Hepatocyte (in vitro differentiated cells): ENCODE data around the gene MPZL1. TPM values are rescaled to one million over a fixed set of nuclear protein-coding genes. Genes with fewer than 3 reads are reported as not detected.

Source experiments
- DNase-seq: peaks from one replicate; pipeline ENCODE4 v3.0.0-alpha.2; 2016; ENCODE audit warnings: low spot score
- H2AFZ ChIP-seq: fragments of 200-600 bp; sonication (generic); 2 replicates; pipeline ENCODE4 v1.6.0; 2016; ENCODE audit warnings: antibody characterized with exemption, mild to moderate bottlenecking
- H3K27ac ChIP-seq: fragments of 200-600 bp; sonication (generic); 2 replicates; pipeline ENCODE4 v1.5.1; 2016; ENCODE audit warnings: mild to moderate bottlenecking
- H3K27me3 ChIP-seq: fragments of 200-600 bp; sonication (generic); 2 replicates; pipeline ENCODE4 v1.6.1; 2016
- H3K36me3 ChIP-seq: fragments of 200-600 bp; sonication (generic); replicated peaks from 2 replicates; pipeline ENCODE4 v1.5.1; 2016; ENCODE audit warnings: low read depth; ENCODE audit not compliant: insufficient read depth
- H3K4me1 ChIP-seq: fragments of 200-600 bp; sonication (generic); 2 replicates; pipeline ENCODE4 v1.5.1; 2016; ENCODE audit warnings: mild to moderate bottlenecking, moderate library complexity; ENCODE audit not compliant: insufficient read depth
- H3K4me2 ChIP-seq: fragments of 200-600 bp; sonication (generic); 2 replicates; pipeline ENCODE4 v1.6.0; 2016
- H3K4me3 ChIP-seq: fragments of 200-600 bp; sonication (generic); 2 replicates; pipeline ENCODE4 v1.5.1; 2016; ENCODE audit warnings: mild to moderate bottlenecking
- H3K79me2 ChIP-seq: fragments of 200-600 bp; sonication (generic); 2 replicates; pipeline ENCODE4 v1.6.0; 2017; ENCODE audit warnings: mild to moderate bottlenecking
- H3K9me2 ChIP-seq: fragments of 200-600 bp; sonication (generic); replicated peaks from 2 replicates; pipeline ENCODE4 v1.6.0; 2017; ENCODE audit warnings: mild to moderate bottlenecking; ENCODE audit not compliant: insufficient read depth
- H3K9me3 ChIP-seq: fragments of 200-600 bp; sonication (generic); 2 replicates; pipeline ENCODE4 v1.5.1; 2016; ENCODE audit warnings: low read depth, mild to moderate bottlenecking
- H4K20me1 ChIP-seq: fragments of 200-600 bp; sonication (generic); 2 replicates; pipeline ENCODE4 v1.6.0; 2016; ENCODE audit warnings: mild to moderate bottlenecking; ENCODE audit not compliant: insufficient read depth, poor library complexity, severe bottlenecking
- EZH2 ChIP-seq: fragments of 200-600 bp; sonication (generic); IDR thresholded peaks from 2 replicates; pipeline ENCODE4 v1.6.1; 2016; ENCODE audit warnings: antibody characterized with exemption, mild to moderate bottlenecking, borderline replicate concordance
- EZH2phosphoT487 ChIP-seq: fragments of 200-600 bp; sonication (generic); IDR thresholded peaks from one replicate; pipeline ENCODE4 v1.6.1; 2018; ENCODE audit warnings: antibody characterized with exemption, mild to moderate bottlenecking, low read depth, moderate library complexity; ENCODE audit not compliant: unreplicated experiment, severe bottlenecking
- WGBS: methylation state at CpG from one replicate; pipeline ENCODE4 v1.1.6; 2016; ENCODE audit warnings: low lambda C conversion rate; ENCODE audit errors: missing lambda C conversion rate; 5-methylcytosine and 5-hydroxymethylcytosine counted together
- polyA plus RNA-seq: library from polyadenylated mRNA; unstranded; fragments of >200 nt; fragmentation: Nextera tagmentation; extraction: Ambion mirVana; gene quantifications from 2 replicates; pipeline ENCODE4 v1.2.1, GENCODE V29; 2016
- total RNA-seq: library from RNA; depleted of rRNA; stranded (reverse); fragments of >200 nt; gene quantifications from 2 replicates; pipeline ENCODE4 v1.2.3, GENCODE V29; 2014
- TF ChIP-seq, protein P1 (sequence below): fragments of 200-600 bp; sonication (generic); IDR thresholded peaks from 2 replicates; pipeline ENCODE4 v1.5.1; 2016; ENCODE audit warnings: antibody characterized with exemption, mild to moderate bottlenecking; ENCODE audit not compliant: poor library complexity

Gene MPZL1
- total and polyA plus RNA-seq, 2 experiments from 2014 or later, result 176 to 245 TPM

DNA sequence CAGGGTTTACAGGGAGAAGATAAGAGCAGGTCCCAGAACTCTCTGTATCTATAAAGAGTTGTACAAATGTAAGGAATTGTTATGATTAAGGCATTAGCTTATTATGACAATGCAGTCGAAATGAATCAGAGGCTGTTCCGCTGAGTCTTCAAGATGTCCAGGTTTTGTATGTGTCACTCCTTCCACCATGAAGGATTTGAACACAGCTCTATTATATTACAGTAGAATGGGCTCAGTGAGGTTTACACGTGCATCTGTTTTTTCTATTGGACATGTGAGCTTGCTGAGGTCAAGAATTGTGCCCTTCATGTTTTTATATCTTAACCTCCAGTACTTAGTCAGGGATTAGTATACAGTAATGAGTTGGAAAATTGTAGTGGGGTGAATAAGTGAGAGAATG is 86.3 kb downstream of the MPZL1 start:
- Histone ChIP-seq H3K36me3 (no peaks in the 10 kb centered on the region), H3K27ac (no peak overlapping the region), H2AFZ (no peak overlapping the region), H4K20me1 (no peaks in the 10 kb centered on the region), H3K9me2 (no peaks in the 10 kb centered on the region), H3K4me1 (peaks cover 14% of the 10 kb centered on the region), H3K9me3 (peaks cover 6% of the 10 kb centered on the region), H3K27me3 (no peaks in the 10 kb centered on the region), H3K4me3 (no peak overlapping the region), H3K4me2 (no peak overlapping the region), H3K79me2 (no peaks in the 10 kb centered on the region)
- DNase-seq, result no peak
- no peak for TF ChIP-seq EZH2phosphoT487
- TF ChIP-seq, protein P1, sequence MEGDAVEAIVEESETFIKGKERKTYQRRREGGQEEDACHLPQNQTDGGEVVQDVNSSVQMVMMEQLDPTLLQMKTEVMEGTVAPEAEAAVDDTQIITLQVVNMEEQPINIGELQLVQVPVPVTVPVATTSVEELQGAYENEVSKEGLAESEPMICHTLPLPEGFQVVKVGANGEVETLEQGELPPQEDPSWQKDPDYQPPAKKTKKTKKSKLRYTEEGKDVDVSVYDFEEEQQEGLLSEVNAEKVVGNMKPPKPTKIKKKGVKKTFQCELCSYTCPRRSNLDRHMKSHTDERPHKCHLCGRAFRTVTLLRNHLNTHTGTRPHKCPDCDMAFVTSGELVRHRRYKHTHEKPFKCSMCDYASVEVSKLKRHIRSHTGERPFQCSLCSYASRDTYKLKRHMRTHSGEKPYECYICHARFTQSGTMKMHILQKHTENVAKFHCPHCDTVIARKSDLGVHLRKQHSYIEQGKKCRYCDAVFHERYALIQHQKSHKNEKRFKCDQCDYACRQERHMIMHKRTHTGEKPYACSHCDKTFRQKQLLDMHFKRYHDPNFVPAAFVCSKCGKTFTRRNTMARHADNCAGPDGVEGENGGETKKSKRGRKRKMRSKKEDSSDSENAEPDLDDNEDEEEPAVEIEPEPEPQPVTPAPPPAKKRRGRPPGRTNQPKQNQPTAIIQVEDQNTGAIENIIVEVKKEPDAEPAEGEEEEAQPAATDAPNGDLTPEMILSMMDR, result no peak
- no peak for TF ChIP-seq EZH2
- WGBS, result 73% methylated on average over 3 of the region's 3 CpGs

DNA sequence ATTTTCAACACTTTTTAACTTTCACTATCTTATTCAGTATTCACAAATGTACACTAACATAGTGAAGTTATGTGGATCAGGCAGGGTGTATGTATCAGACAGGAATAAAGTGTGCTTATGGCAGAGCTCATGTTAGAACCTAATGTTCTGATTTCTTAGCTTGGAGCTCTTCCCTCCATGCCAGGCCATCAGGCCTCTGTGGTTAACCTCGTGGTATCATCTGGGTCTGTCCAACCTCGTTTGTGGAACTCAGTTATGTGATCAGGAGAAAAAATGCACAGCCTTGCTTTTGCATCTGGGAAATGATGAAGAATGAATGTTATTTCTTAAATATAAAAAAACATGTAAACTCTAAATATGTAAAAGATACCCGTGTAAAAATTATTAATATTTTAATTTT is 86.9 kb downstream of the MPZL1 start:
- H3K36me3 ChIP-seq, result no peaks in the 10 kb centered on the region
- TF ChIP-seq EZH2, result no peak
- no peak for TF ChIP-seq EZH2phosphoT487
- TF ChIP-seq, protein P1, result no peak
- no peak overlapping the region for H3K4me2 ChIP-seq
- no peaks in the 10 kb centered on the region for H4K20me1 ChIP-seq
- DNase-seq, result no peak
- H3K27me3 ChIP-seq, result no peaks in the 10 kb centered on the region
- H3K27ac ChIP-seq, result no peak overlapping the region
- no peaks in the 10 kb centered on the region for H3K9me2 ChIP-seq
- 80% methylated on average over 3 of the region's 3 CpGs for WGBS
- H3K79me2 ChIP-seq, result no peaks in the 10 kb centered on the region
- no peak overlapping the region for H2AFZ ChIP-seq
- peaks cover 6% of the 10 kb centered on the region for H3K9me3 ChIP-seq
- H3K4me1 ChIP-seq, result peaks cover 14% of the 10 kb centered on the region
- H3K4me3 ChIP-seq, result no peak overlapping the region

DNA sequence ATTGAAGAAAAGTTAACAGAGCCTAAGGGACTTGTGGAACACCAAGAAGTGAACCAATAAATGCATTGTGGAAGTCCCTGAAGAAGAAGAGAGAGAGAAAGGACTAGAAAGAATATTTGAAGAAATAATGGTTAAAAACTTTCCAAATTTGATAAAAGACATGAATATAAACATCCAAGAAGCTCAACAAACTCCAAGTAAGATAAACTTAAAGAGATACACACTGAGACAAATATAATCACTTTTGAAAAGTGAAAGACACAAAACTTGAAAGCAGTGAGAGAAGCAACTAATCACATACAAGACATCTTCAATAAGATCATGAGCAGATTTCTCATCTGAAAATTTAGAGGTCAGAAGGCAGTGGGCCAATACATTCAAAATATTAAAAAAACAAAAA is 91.2 kb downstream of the MPZL1 start:
- Histone ChIP-seq H3K79me2 (no peaks in the 10 kb centered on the region), H3K9me2 (no peaks in the 10 kb centered on the region), H2AFZ (no peak overlapping the region), H4K20me1 (no peaks in the 10 kb centered on the region), H3K27ac (no peak overlapping the region), H3K4me3 (no peak overlapping the region), H3K4me1 (peaks cover 4% of the 10 kb centered on the region), H3K36me3 (no peaks in the 10 kb centered on the region), H3K9me3 (peaks cover 6% of the 10 kb centered on the region), H3K27me3 (no peaks in the 10 kb centered on the region), H3K4me2 (no peak overlapping the region)
- DNase-seq, result no peak
- TF ChIP-seq, protein P1, result no peak
- TF ChIP-seq EZH2 (no peak), EZH2phosphoT487 (no peak)

DNA sequence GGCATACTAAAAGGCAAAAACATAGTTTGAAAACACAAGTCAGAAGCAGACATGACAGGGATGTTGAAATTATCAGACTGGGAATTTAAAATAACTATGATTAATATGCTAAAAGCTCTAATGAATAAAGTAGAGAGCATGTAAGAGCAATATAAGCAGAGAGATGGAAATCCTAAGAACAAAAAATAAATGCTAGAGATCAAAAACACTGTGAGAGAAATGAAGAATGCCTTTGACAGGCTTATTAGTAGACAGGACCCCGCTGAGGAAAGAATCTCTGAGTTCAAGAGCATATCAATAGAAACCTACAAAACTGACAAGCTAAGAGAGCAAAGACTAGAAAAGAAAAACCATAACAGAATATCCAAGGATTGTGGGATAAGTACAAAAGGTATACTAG is 93.9 kb downstream of the MPZL1 start:
- Histone ChIP-seq H3K4me1 (peaks cover 4% of the 10 kb centered on the region), H3K4me2 (no peak overlapping the region), H3K36me3 (no peaks in the 10 kb centered on the region), H3K4me3 (no peak overlapping the region), H3K27me3 (no peaks in the 10 kb centered on the region), H4K20me1 (no peaks in the 10 kb centered on the region), H2AFZ (no peak overlapping the region), H3K9me3 (peaks cover 6% of the 10 kb centered on the region), H3K9me2 (no peaks in the 10 kb centered on the region), H3K27ac (no peak overlapping the region), H3K79me2 (no peaks in the 10 kb centered on the region)
- DNase-seq, result no peak
- WGBS, result 91% methylated on average over 1 of the region's 1 CpG
- TF ChIP-seq, protein P1, result no peak
- TF ChIP-seq EZH2 (no peak), EZH2phosphoT487 (no peak)
